Measurements from ENCODE around the gene GRIN1. TPM values are rescaled to one million over a fixed set of nuclear protein-coding genes. Genes with fewer than 3 reads are reported as not detected.
A peak's percentile ranks its signal among the peaks of the same experiment; 100 is the strongest.

GRIN1 gene
- total and polyA plus RNA-seq, 2 of the 13 experiments (the other 11 are each of a cell fraction or from before 2014, with no cell fraction given): 0.13 TPM; not detected in 1

DNA sequence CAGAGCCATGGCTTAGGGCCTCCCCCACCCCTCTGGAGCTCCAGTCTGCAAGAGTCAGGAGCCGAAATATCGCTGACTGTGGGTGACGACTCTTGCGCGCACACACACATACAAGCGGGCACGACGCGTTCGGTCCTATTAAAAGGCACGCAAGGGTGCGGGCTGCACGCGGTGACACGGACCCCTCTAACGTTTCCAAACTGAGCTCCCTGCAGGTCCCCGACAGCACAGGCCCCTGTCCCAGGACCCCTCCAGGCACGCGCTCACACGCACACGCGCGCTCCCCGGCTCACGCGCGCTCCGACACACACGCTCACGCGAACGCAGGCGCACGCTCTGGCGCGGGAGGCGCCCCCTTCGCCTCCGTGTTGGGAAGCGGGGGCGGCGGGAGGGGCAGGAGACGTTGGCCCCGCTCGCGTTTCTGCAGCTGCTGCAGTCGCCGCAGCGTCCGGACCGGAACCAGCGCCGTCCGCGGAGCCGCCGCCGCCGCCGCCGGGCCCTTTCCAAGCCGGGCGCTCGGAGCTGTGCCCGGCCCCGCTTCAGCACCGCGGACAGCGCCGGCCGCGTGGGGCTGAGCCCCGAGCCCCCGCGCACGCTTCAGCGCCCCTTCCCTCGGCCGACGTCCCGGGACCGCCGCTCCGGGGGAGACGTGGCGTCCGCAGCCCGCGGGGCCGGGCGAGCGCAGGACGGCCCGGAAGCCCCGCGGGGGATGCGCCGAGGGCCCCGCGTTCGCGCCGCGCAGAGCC, at the start of gene GRIN1 (continued):
- TF ChIP-seq MYC (CRISPR knock-in tag; IDR thresholded peaks at IDR 0.05; ENCODE audit: borderline replicate concordance) (peak; percentile 55; the same call in 1 of the 2 replicates), HOXD1 (CRISPR knock-in tag; IDR thresholded peaks at IDR 0.05) (peak; percentile 54; the same call in 1 of the 2 replicates), MEIS2 (CRISPR knock-in tag; IDR thresholded peaks at IDR 0.05) (peak; percentile 86), ATF7-NPFF (CRISPR knock-in tag; IDR thresholded peaks at IDR 0.05; ENCODE audit: low read depth) (peak; percentile 59; the same call in 1 of the 2 replicates), ZNF687 (CRISPR knock-in tag; IDR thresholded peaks at IDR 0.05) (0 out of 2 replicates have a peak, but pooled peaks have one; percentile 20), ZSCAN12 (CRISPR knock-in tag; IDR thresholded peaks at IDR 0.05) (peak; percentile 74; the same call in 1 of the 2 replicates), SALL1 (CRISPR knock-in tag; IDR thresholded peaks at IDR 0.05) (peak; percentile 71), SIN3A (IDR thresholded peaks at IDR 0.05; ENCODE audit: borderline replicate concordance, low read depth, low read length) (peak; percentile 39; the same call in 1 of the 2 replicates), HNRNPLL (IDR thresholded peaks at IDR 0.05; ENCODE audit: low read depth, low read length, poor library complexity, severe bottlenecking) (peak; percentile 61), ZNF563 (CRISPR knock-in tag; IDR thresholded peaks at IDR 0.05) (peak; percentile 91), NR2F1 (CRISPR knock-in tag; IDR thresholded peaks at IDR 0.05) (no peak), HES4 (CRISPR knock-in tag; IDR thresholded peaks at IDR 0.05; ENCODE audit: borderline replicate concordance) (peak; percentile 93), ZNF777 (CRISPR knock-in tag; IDR thresholded peaks at IDR 0.05) (0 out of 2 replicates have a peak, but pooled peaks have one; percentile 38), RFXAP (CRISPR knock-in tag; IDR thresholded peaks at IDR 0.05; ENCODE audit: borderline replicate concordance) (0 out of 2 replicates have a peak, but pooled peaks have one; percentile 40), FOXO1 (CRISPR knock-in tag; IDR thresholded peaks at IDR 0.05) (no peak), CHCHD3 (CRISPR knock-in tag; IDR thresholded peaks at IDR 0.05) (0 out of 2 replicates have a peak, but pooled peaks have one; percentile 65), ARNT2 (CRISPR knock-in tag; IDR thresholded peaks at IDR 0.05; ENCODE audit: low read depth) (peak; percentile 84), DBP (CRISPR knock-in tag; IDR thresholded peaks at IDR 0.05; ENCODE audit: not compliant biosample characterization) (no peak), MLXIP (CRISPR knock-in tag; IDR thresholded peaks at IDR 0.05; ENCODE audit: borderline replicate concordance) (peak; percentile 26; the same call in 1 of the 2 replicates), MIER2 (CRISPR knock-in tag; IDR thresholded peaks at IDR 0.05) (peak; percentile 87), RARA (CRISPR knock-in tag; IDR thresholded peaks at IDR 0.05) (0 out of 2 replicates have a peak, but pooled peaks have one; percentile 17)

Data from HepG2 (cell line).